Measurements from ENCODE around the gene SCN4B.

Gene SCN4B

DNA sequence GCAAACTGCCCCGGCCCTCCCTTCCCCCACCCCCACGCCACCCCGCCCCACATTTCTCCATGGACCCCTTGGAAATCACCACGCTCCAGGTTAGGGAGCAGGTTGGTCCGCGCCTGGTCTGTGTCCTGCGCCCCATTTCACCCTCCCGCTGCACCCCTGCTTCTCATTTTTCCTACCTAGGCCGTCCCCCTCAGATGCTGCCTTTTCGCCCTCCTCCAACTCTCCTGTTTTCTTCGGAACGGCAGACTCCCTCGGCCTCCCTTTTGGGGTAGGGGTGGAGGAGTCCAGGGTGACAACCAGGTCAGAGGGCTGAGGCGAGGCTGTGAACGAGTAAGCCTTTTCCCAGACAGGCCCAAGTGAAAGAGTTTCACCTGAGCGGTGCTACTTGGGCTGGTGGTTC is 893 bp upstream of the SCN4B start:
- H3K9me3 Mint-ChIP-seq: no peaks in the 10 kb centered on the region
- peaks cover 83% of the 10 kb centered on the region for H3K27me3 Mint-ChIP-seq
- no peaks in the 10 kb centered on the region for H3K36me3 Mint-ChIP-seq (ENCODE audit: low read depth)
- intact Hi-C loops (cut with micrococcal nuclease): loop anchor here (10.0 kb wide), 1 partner anchor 331 kb away; no protein-coding TSS in a partner anchor
- peaks cover 29% of the 10 kb centered on the region for H3K4me1 Mint-ChIP-seq (ENCODE audit: low read depth)
- H3K27ac Mint-ChIP-seq: no peak overlapping the region
- peak overlapping the region; percentile 69 for H3K4me3 Mint-ChIP-seq

DNA sequence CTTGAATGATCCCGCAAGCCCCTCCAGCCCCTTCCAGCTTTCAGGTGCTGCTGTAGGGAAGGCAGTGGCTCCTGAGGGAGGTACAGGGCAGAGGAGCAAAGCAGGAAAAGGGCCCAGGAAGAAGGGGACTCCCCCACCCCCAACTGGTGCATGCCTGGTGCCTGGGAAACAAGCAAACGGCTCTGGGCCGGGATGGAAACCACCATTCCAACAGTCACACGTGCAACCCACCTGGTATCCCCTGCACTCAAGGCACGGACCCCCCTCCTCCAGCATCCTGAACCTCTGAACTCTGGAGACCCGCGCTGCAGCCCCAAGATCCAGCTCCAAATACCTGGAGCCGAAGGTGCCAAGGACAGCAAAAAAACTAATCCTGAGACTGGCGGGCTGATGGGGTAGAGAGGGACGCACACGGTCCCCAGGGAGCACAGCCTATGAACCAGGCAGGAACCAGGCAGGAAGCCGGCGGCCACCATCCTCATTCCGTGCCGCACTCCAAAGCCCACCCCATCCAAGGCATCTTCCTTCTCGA is 537 bp downstream of the SCN4B start:
- Mint-ChIP-seq H3K27me3 (peaks cover 71% of the 10 kb centered on the region), H3K4me1 (ENCODE audit: low read depth) (peaks cover 40% of the 10 kb centered on the region), H3K9me3 (no peaks in the 10 kb centered on the region), H3K4me3 (peak overlapping the region; percentile 60), H3K27ac (no peak overlapping the region), H3K36me3 (ENCODE audit: low read depth) (no peaks in the 10 kb centered on the region)
- intact Hi-C loops (cut with micrococcal nuclease): loop anchor here (10.0 kb wide), 1 partner anchor 333 kb away; no protein-coding TSS in a partner anchor

DNA sequence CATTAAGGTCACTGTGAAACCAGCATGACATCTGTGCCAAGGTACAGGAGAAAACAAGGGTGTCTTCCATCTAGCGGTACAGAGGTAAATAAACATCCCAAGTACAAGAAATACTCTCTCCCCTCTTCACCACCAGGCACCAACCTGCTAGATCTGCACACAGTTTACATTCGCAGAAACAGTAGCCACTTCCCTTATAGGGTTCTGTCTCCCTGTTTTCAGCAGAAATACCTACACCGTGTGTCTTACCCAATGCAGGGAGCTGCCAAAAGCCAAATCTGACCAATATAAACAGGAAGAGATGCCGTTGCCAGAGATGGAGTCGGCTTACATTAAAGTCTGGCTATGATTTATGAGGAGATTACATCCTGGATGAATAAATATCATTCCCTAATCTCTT is 1.2 kb downstream of the SCN4B start:
- H3K36me3 Mint-ChIP-seq (ENCODE audit: low read depth): no peaks in the 10 kb centered on the region
- H3K4me3 Mint-ChIP-seq: no peak overlapping the region
- intact Hi-C loops (cut with micrococcal nuclease): loop anchor here (10.0 kb wide), 1 partner anchor 333 kb away; no protein-coding TSS in a partner anchor

DNA sequence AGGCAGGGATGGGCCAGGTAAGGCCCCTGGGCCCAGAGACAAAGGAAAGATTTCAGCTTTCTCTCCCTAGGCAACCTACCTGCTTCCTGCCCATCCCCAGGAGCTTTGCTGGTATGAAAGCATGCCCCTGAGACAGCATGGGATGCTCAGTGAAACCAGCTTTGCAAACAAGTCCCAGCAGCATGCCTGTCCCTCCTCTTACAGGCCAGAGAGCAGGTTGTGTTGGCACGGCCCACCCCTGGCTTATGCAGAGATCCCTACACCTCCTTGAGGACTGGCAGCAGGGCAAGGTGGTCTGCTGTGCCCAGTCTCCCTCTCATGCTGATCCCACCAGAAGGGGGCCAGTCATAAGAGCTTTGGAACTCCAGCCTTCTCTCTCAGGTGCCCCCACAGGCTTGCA is 3.1 kb downstream of the SCN4B start:
- Mint-ChIP-seq H3K9me3 (no peaks in the 10 kb centered on the region), H3K4me3 (no peak overlapping the region), H3K36me3 (ENCODE audit: low read depth) (no peaks in the 10 kb centered on the region), H3K27me3 (peaks cover 56% of the 10 kb centered on the region), H3K27ac (no peak overlapping the region), H3K4me1 (ENCODE audit: low read depth) (peaks cover 28% of the 10 kb centered on the region)
- intact Hi-C loops (cut with micrococcal nuclease): loop anchor here (5.0 to 10.0 kb wide), 2 partner anchors 33 to 325 kb away; partner anchors contain the start of gene FXYD2

More for the DNA sequence above, 1.2 kb downstream of the SCN4B start:
- Mint-ChIP-seq H3K4me1 (ENCODE audit: low read depth) (peaks cover 35% of the 10 kb centered on the region), H3K27me3 (peaks cover 65% of the 10 kb centered on the region), H3K9me3 (no peaks in the 10 kb centered on the region), H3K27ac (no peak overlapping the region)

DNA sequence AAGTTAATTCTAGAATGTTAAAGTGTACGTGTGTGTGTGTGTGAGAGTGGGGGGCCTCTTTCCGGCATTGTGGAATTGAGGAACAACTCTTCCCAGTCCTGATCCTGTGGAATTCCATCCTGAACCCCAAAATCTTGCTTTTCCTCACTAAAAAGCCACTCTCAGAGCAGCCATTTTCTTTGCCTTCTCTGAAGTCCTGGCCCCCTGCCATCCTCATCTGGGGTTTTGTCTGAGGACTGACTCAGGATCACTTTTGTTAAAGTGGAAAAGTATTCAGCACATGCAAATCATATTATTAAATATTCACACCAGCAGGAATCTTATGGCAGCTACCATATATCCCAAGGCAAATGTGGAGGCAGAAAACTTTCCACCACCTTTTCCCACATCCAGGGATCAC is 3.8 kb downstream of the SCN4B start:
- peaks cover 56% of the 10 kb centered on the region for H3K27me3 Mint-ChIP-seq
- no peaks in the 10 kb centered on the region for H3K36me3 Mint-ChIP-seq (ENCODE audit: low read depth)
- no peak overlapping the region for H3K27ac Mint-ChIP-seq
- no peak overlapping the region for H3K4me3 Mint-ChIP-seq
- intact Hi-C loops (cut with micrococcal nuclease): loop anchor here (5.0 to 10.0 kb wide), 2 partner anchors 33 to 324 kb away; partner anchors contain the start of gene FXYD2
- no peaks in the 10 kb centered on the region for H3K9me3 Mint-ChIP-seq
- H3K4me1 Mint-ChIP-seq (ENCODE audit: low read depth): peaks cover 33% of the 10 kb centered on the region

DNA sequence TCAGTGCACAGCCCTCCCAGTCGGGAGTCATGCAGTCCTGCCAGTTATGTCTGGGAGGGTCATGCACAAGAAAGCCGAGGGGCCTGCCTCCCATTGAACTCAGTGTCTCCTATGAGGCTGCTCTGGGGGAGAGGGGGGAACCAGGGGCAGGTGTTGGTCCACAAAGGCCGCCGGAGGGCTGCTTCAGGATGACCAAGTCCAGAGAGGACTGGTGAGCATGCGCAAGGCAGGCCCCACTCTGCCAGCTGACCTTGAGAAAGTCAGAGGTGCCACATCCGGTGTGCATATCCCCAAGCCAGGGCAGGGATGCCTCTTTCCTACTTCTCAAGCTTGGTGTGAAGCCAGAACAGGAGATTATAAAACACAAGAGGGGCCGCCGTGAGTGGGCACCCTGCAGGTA is 4.4 kb downstream of the SCN4B start:
- Mint-ChIP-seq H3K9me3 (no peaks in the 10 kb centered on the region), H3K27me3 (peaks cover 52% of the 10 kb centered on the region), H3K4me1 (ENCODE audit: low read depth) (peaks cover 30% of the 10 kb centered on the region), H3K36me3 (ENCODE audit: low read depth) (no peaks in the 10 kb centered on the region), H3K4me3 (no peak overlapping the region), H3K27ac (no peak overlapping the region)
- intact Hi-C loops (cut with micrococcal nuclease): loop anchor here (5.0 to 10.0 kb wide), 2 partner anchors 34 to 323 kb away; partner anchors contain the start of gene FXYD2

DNA sequence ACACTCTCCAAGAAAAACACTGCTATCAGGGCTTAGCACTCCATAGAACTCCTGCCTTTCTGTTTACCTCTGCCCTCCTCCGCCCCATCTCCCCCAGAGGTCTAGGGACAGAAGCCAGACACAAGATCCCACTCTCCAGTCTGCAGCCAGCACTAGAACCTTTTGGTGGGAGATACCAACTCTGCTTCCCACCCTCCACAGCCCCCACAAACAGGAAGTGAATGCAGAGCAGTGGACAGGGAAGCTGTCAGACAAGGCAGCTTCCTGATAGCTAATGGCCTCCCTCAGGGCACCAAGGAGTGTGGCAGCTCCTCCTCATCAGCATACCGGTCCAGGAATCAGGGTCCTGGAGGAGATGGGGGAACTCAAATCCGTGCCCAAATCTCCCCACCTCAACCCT is 5.1 kb downstream of the SCN4B start:
- H3K27ac Mint-ChIP-seq: no peak overlapping the region
- no peak overlapping the region for H3K4me3 Mint-ChIP-seq
- peaks cover 31% of the 10 kb centered on the region for H3K4me1 Mint-ChIP-seq (ENCODE audit: low read depth)
- H3K36me3 Mint-ChIP-seq (ENCODE audit: low read depth): no peaks in the 10 kb centered on the region
- no peaks in the 10 kb centered on the region for H3K9me3 Mint-ChIP-seq
- intact Hi-C loops (cut with micrococcal nuclease): loop anchor here (5.0 to 10.0 kb wide), 2 partner anchors 35 to 323 kb away; partner anchors contain the start of gene FXYD2
- H3K27me3 Mint-ChIP-seq: peaks cover 46% of the 10 kb centered on the region

DNA sequence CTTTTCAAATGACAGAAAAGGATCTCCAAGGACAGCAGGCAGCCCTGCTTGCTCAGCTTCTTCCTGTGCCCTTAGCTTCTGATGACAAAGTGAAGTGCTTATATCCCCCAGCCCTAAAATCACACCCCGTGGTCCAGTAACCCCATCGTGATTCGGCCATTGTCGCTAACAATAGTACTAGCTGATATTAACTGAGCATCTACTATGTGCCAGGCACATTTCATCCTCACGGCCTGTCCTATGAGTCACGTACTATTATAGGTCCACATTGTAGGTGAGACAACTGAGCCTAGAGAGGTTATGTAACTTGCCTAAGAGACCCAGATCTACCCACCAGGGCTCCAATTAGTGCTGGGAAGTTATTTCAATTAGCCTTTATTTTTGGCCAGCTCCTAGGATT is 6.1 kb downstream of the SCN4B start:
- no peaks in the 10 kb centered on the region for H3K36me3 Mint-ChIP-seq (ENCODE audit: low read depth)
- H3K4me1 Mint-ChIP-seq (ENCODE audit: low read depth): peaks cover 37% of the 10 kb centered on the region
- no peak overlapping the region for H3K27ac Mint-ChIP-seq
- H3K9me3 Mint-ChIP-seq: no peaks in the 10 kb centered on the region
- H3K4me3 Mint-ChIP-seq: peak overlapping the region; percentile 78
- intact Hi-C loops (cut with micrococcal nuclease): loop anchor here (5.0 to 10.0 kb wide), 2 partner anchors 36 to 322 kb away; partner anchors contain the start of gene FXYD2
- H3K27me3 Mint-ChIP-seq: peaks cover 37% of the 10 kb centered on the region

DNA sequence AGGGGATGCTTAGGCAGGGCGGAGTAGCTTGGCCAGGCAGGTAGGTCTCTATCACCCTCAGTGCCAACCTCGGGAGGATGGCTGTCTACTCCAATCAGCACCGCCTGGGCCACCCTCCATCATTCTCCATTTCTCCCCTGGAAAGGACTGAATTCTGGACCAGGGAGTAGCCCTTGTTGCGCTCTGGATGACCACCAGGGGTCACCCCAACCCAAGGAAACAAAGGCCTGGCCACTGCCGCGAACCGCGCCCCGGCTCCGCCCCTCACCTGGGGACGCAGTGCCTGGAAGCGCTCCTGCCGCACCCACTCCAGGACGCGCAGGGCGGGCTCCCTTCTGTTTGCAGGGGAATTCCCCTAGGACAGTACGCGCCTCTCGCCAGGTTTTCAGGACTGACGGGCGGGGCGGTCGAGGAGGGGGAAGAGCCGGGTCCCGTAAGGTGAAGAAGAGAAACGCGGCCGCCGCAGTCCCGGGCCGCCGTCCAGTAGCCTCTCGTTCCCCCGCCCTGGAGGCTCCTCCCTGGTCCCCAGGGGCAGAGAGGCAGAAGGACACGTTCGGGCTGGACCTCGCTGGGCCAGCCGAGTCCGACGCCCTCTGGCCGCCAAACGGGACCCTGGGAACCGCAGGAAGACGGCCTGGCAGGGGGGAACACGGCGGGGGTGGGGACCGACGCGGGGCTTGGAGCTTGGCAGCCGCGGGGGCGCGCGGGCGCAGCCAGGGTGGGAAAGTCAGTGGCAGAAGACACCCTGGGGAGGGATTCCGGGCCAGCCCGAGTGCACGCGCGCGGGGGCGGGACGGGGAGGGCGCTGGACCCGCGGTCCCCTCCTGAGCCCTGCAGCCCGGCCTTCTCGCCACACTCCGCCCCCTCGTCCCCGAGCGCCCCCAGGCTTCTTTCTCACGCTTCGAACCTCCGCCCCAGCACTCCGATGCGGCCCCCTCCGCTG is 7.1 kb downstream of the SCN4B start:
- peak overlapping the region; percentile 43 for H3K27ac Mint-ChIP-seq
- H3K4me1 Mint-ChIP-seq (ENCODE audit: low read depth): peaks cover 47% of the 10 kb centered on the region
- H3K36me3 Mint-ChIP-seq (ENCODE audit: low read depth): no peaks in the 10 kb centered on the region
- H3K9me3 Mint-ChIP-seq: no peaks in the 10 kb centered on the region
- intact Hi-C loops (cut with micrococcal nuclease): loop anchor here (1.0 to 10.0 kb wide), 3 partner anchors 37 to 321 kb away; partner anchors contain the start of gene FXYD2
- peak overlapping the region; percentile 78 for H3K4me3 Mint-ChIP-seq
- peaks cover 30% of the 10 kb centered on the region for H3K27me3 Mint-ChIP-seq

DNA sequence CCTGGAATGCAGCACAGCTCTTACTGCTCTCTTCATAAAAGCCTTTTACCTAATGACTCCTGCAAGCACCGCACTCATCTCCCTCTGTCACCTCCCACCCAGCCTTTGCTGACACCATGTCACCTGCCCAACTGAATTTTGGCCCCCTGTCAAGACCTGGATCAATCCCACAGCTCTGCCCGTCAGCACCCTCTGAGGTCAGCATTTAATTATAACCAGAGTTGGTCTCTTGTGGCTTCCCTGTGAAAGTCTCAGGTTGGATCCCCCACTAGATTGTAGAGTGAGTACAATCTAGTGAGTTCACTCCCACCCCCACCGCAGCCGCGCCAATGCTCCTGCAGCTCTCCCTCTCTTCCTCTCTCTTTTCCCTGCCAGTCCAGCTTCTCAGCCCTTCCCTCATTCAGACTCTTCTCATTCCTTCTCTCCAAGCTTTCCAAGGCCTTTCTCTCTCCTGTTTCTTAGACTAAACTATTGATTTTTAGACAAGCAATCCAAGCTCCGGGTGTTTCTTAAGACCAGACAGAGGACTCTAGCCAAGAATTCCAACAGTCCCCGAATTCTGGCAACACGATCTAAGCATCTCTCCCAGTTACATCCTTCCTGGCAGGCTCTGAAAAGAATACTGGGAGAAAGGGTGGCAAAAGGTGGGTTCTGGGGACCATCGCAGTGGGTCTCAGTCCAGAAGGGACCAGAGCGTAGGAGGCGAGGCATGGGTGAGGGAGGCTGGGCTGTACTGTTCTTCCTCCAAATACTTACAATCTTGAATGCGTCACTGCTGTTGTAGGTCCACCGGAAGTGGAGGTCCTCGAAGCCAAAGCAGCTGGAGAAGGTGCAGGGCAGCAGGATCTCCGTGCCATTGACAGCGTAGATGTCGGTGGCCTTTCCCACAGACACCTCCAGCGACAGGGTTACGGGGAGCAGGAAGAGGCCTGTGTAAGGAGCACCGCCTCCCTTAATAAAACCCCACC is 8.0 kb downstream of the SCN4B start:
- Mint-ChIP-seq H3K4me3 (no peak overlapping the region), H3K36me3 (ENCODE audit: low read depth) (no peaks in the 10 kb centered on the region)

DNA sequence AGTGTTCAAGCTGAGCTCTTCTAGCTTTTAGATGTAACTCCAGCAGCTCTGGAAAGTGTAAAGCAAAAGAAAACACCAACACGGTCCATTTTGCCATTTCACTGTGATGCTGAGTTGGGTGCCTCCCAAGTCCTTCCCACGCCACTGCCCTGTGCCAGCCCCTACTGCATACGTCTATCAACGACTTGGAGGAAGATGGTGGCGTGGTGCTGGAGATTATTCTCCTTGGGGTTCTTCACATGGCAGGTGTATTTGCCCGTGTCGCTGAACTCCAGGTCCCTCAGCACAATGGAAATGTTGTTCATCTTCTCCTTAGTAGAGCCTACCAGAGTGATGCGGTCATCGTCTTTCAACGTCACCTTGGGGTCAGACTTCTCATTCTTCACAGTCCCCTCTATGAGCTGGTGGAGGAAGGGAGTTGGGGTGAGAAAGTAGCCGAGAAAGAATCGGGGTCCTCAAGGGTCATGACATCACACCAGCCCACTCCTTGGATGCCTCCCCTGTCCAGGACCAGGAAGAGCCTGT is 8.9 kb downstream of the SCN4B start:
- Mint-ChIP-seq H3K4me3 (no peak overlapping the region), H3K9me3 (no peaks in the 10 kb centered on the region), H3K4me1 (ENCODE audit: low read depth) (peaks cover 48% of the 10 kb centered on the region), H3K27ac (no peak overlapping the region), H3K27me3 (peaks cover 27% of the 10 kb centered on the region), H3K36me3 (ENCODE audit: low read depth) (no peaks in the 10 kb centered on the region)
- intact Hi-C loops (cut with micrococcal nuclease): loop anchor here (2.0 to 10.0 kb wide), 2 partner anchors 215 to 319 kb away; partner anchors contain the start of genes FXYD2 and UBE4A

More for the DNA sequence above, 8.0 kb downstream of the SCN4B start:
- intact Hi-C loops (cut with micrococcal nuclease): loop anchor here (1.0 to 10.0 kb wide), 3 partner anchors 38 to 320 kb away; partner anchors contain the start of gene FXYD2
- Mint-ChIP-seq H3K27me3 (peaks cover 25% of the 10 kb centered on the region), H3K27ac (no peak overlapping the region), H3K4me1 (ENCODE audit: low read depth) (peaks cover 48% of the 10 kb centered on the region), H3K9me3 (no peaks in the 10 kb centered on the region)

DNA sequence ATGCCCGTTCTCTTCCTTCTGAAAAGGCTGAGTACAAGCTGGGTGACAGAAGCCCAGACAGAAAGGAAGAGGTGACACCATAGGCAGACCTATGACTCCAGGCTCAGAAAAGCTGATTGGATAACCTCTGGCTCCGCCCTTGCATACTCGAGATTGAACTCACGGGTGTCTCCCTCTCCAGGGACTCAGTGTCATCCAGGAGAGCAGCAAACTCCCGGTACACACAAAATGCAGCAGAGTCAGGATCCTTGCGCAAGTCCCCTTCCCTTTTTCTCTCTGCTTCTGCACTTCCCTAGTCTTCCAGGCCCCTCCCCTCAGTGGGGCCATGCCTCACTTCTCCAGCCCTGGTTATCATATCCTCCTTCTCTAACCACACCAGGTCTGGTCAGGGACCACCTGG is 9.8 kb downstream of the SCN4B start:
- Mint-ChIP-seq H3K36me3 (ENCODE audit: low read depth) (no peaks in the 10 kb centered on the region), H3K27ac (no peak overlapping the region), H3K9me3 (no peaks in the 10 kb centered on the region), H3K27me3 (peaks cover 28% of the 10 kb centered on the region), H3K4me1 (ENCODE audit: low read depth) (peaks cover 49% of the 10 kb centered on the region), H3K4me3 (peak overlapping the region; percentile 11)
- intact Hi-C loops (cut with micrococcal nuclease): loop anchor here (2.0 to 10.0 kb wide), 2 partner anchors 216 to 318 kb away; partner anchors contain the start of genes FXYD2 and UBE4A

DNA sequence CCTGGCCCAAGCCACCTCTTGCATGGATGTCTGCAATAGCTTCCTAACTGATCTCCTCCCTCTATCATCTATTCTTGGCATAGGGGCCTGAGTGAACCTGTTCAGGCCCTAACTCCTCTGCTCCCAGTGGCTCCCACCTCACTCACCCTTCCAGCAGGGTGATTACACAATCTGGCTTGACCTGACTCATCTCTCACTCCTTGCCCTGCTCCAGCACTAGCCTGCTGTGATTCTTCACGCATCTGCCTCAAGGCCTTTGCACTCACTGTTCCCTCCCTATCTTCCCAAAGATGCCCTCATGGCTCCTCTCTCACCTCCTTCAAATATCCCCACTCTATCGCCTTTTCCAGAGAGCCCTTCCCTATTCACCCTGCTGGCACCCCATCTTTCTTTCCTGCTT is 10.5 kb downstream of the SCN4B start:
- Mint-ChIP-seq H3K4me3 (no peak overlapping the region), H3K27me3 (peaks cover 31% of the 10 kb centered on the region), H3K36me3 (ENCODE audit: low read depth) (no peaks in the 10 kb centered on the region), H3K9me3 (no peaks in the 10 kb centered on the region), H3K4me1 (ENCODE audit: low read depth) (peaks cover 41% of the 10 kb centered on the region), H3K27ac (peak overlapping the region; percentile 0)
- intact Hi-C loops (cut with micrococcal nuclease): loop anchor here (2.0 to 10.0 kb wide), 2 partner anchors 217 to 317 kb away; partner anchors contain the start of genes FXYD2 and UBE4A
